Small intestine (tissue), 7 donors: ENCODE measurements around the gene LAMB3. TPM values are rescaled to one million over a fixed set of nuclear protein-coding genes. Genes with fewer than 3 reads are reported as not detected.
A peak's percentile ranks its signal among the peaks of the same experiment; 100 is the strongest.

Experiments
- DNase-seq, 2 donors: peaks; one replicate each; pipeline versions ENCODE4 v3.0.0 to v3.0.0-alpha.2; 2013
- FAIRE-seq: peaks from 2 replicates; lab custom pipeline; 2012; peaks lifted over from hg19 to GRCh38; lab: Jason Lieb, UNC
- H3K27ac ChIP-seq, 3 donors: one replicate each; pipeline ENCODE4 v1.5.1; 2013; ENCODE audit warnings: low read length in 2 of 3, mild to moderate bottlenecking in 2 of 3, control low read depth in 1 of 3, inconsistent platforms in 1 of 3, low read depth in 1 of 3, moderate library complexity in 1 of 3
- H3K27me3 ChIP-seq, 3 donors: one replicate each; pipeline ENCODE4 v1.6.1; 2013; ENCODE audit warnings: low read length in 3 of 3, inconsistent platforms in 1 of 3; ENCODE audit not compliant: control insufficient read depth in 3 of 3, insufficient read depth in 3 of 3
- H3K36me3 ChIP-seq, 3 donors: one replicate each; pipeline ENCODE4 v1.6.1; 2013; ENCODE audit warnings: low read length in 3 of 3, inconsistent platforms in 1 of 3, low read depth in 1 of 3, mild to moderate bottlenecking in 1 of 3, moderate library complexity in 1 of 3; ENCODE audit not compliant: control insufficient read depth in 3 of 3, insufficient read depth in 2 of 3
- H3K4me1 ChIP-seq, 3 donors: one replicate each; pipeline ENCODE4 v1.6.1; 2013; ENCODE audit warnings: low read length in 2 of 3, inconsistent platforms in 1 of 3, low read depth in 1 of 3, mild to moderate bottlenecking in 1 of 3, moderate library complexity in 1 of 3; ENCODE audit not compliant: control insufficient read depth in 3 of 3, insufficient read depth in 2 of 3
- H3K4me3 ChIP-seq, 3 donors: one replicate each; pipeline ENCODE4 v1.5.1; 2013; ENCODE audit warnings: low read length in 3 of 3, control low read depth in 1 of 3, inconsistent platforms in 1 of 3, low read depth in 1 of 3, mild to moderate bottlenecking in 1 of 3, moderate library complexity in 1 of 3
- H3K9me3 ChIP-seq, 2 donors: one replicate each; pipeline ENCODE4 v1.6.1; 2013; ENCODE audit warnings: low read depth in 1 of 2, low read length in 1 of 2; ENCODE audit not compliant: control insufficient read depth in 2 of 2, insufficient read depth in 1 of 2
- WGBS, 3 donors: extraction: QIAGEN DNeasy Blood & Tissue Kit; methylation state at CpG; one replicate each; pipeline ENCODE4 v1.1.7; 2013; 5-methylcytosine and 5-hydroxymethylcytosine counted together
- polyA plus RNA-seq, 4 donors: library from polyadenylated mRNA; stranded (reverse) in 3 of 4; unstranded in 1 of 4; fragments of 200-250 nt in 3 of 4; fragments of 120-200 nt in 1 of 4; gene quantifications; one replicate each; pipeline versions ENCODE4 v1.2.1 to v1.2.3, GENCODE V29; 2013
- donor health status: healthy with polysubstance abuse.
- donor health status: control.
- donor health status: control.
- donor health status: Bipolar disorder and iron deficiency.
- donor health status: healthy.

LAMB3 gene
- polyA plus RNA-seq, 4 donors, result 33.8 to 218 (median 49.6) TPM

GRCh38 chr1:209641832-209642172, 10.4 kb downstream of the LAMB3 start:
- no peaks in the 10 kb centered on the region for H3K9me3 ChIP-seq
- peak overlapping the region in 2 of 3 donors; percentile 68 to 71 for H3K27ac ChIP-seq
- DNase-seq (peak in 1 of 2 donors; percentile 51), FAIRE-seq (no peak)
- H3K4me1 ChIP-seq, result peaks cover 4 to 44% (median 8%) of the 10 kb centered on the region in 3 donors
- H3K36me3 ChIP-seq, result peaks cover 0 to 53% (median 8%) of the 10 kb centered on the region in 3 donors
- 53 to 78% (median 77%) methylated on average over 5 of the region's 5 CpGs for WGBS, 3 donors
- no peak overlapping the region for H3K4me3 ChIP-seq
- no peaks in the 10 kb centered on the region for H3K27me3 ChIP-seq

DNA sequence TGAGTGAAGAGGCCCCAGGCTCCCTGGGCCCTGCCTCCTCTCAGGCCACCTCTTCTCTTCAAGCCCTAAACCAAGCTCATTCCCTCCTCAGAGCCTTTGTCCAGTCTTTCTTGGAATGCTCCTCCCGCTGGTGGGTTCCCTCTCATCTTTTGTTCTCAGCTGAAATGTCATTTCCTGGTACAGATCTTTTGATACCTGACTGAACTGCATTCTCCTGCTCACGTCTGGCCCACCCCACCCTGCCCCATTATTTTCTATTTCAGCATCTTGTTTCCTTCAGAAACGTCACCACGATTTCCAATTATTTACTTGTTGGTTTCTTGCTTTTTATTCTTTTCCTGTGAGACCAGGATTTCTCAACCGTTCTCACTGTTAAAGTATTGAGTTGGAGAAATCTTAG, 16.4 kb downstream of the LAMB3 start:
- DNase-seq (no peak), FAIRE-seq (no peak)
- 75 to 82% (median 79%) methylated on average over 5 of the region's 5 CpGs for WGBS, 3 donors
- Histone ChIP-seq H3K4me3 (no peak overlapping the region), H3K9me3 (no peaks in the 10 kb centered on the region), H3K4me1 (no peaks in the 10 kb centered on the region), H3K27ac (no peak overlapping the region), H3K27me3 (no peaks in the 10 kb centered on the region), H3K36me3 (peaks cover 3 to 68% (median 7%) of the 10 kb centered on the region in 3 donors)

- DNase-seq (no peak), FAIRE-seq (no peak)
- peaks cover 3 to 74% (median 13%) of the 10 kb centered on the region in 3 donors for H3K36me3 ChIP-seq
- H3K27me3 ChIP-seq, result no peaks in the 10 kb centered on the region
- 86 to 90% (median 86%) methylated on average over 20 of the region's 20 CpGs for WGBS, 3 donors
- H3K4me1 ChIP-seq, result no peaks in the 10 kb centered on the region
- H3K4me3 ChIP-seq, result no peak overlapping the region
- no peaks in the 10 kb centered on the region for H3K9me3 ChIP-seq
- H3K27ac ChIP-seq, result no peak overlapping the region
These were observed 18.1 kb downstream of the LAMB3 start for GRCh38 chr1:209634005-209634737.

DNA sequence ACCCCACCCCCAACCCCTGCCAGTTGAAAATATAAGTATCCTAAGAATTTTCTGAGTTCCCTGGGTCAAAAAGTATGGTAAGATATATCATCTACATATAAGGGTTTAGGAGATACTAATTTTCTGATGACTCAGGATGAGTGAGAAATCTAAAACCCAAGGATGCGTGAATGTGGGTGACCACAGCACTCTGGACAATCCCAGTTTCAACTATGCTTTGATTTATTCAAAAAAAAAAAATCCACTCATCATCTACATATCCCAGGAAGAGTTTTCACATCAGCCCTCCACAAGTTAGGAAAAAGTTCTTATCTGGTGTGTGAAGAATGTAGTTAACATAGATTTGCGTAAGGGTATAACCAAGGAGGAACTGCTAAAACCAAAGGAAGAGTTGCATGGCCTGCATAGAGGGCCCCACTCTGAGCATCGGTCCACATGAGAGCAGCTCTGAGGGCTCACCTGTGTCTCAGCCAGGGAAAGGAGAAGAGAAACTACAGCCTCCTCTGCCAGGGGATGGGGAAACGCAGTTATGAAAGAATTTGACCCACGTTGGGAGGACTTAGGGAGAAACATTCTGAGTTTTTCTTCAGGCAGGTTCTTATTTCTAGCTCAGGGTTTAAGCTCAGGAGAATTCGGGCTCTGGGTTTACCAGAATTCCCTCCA, 18.8 kb downstream of the LAMB3 start:
- 81 to 96% (median 88%) methylated on average over 6 of the region's 6 CpGs for WGBS, 3 donors
- FAIRE-seq (no peak), DNase-seq (no peak)
- Histone ChIP-seq H3K4me3 (no peak overlapping the region), H3K9me3 (no peaks in the 10 kb centered on the region), H3K27ac (no peak overlapping the region), H3K36me3 (peaks cover 3 to 75% (median 13%) of the 10 kb centered on the region in 3 donors), H3K4me1 (no peaks in the 10 kb centered on the region), H3K27me3 (no peaks in the 10 kb centered on the region)

DNA sequence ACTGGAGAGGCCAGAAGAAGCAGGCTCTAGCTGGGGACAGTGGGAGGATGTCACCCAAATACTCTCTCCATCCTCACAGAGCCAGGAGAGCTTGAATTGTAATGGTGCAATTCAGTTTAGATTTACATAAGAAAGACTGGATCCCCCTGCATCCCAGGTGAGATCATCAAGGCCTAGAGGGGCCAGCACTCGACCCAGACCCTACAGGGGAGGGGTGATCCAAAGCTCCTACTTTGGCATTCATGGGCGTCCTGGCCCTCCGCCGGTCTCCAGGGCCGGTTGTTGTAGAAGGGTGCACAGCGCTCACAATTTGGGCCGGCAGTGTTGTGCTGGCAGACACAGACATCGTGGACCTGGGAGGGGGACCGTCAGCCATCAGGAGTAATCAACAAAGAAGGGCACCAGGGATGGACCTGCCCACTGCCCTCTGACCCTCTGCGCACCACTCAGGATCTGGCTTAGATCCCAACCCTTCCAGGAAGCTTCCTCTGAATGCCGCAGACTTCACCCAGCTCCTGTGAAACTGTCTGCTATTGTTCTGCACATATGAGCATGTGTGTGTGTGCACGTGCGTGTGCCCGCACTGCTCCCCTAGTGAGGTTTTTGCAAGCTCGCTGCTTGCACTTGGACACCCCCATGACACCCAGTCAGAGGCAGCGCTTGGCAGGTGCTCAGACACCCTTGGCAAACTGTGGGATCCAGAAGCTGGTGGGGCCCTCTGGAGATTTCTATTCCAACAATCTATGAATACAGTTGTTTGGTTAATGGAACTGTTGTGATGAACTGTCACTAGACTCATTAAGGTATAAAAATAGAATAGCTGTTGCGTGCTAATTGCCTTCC, 21.6 kb downstream of the LAMB3 start:
- Histone ChIP-seq H3K4me3 (no peak overlapping the region), H3K9me3 (no peaks in the 10 kb centered on the region), H3K27ac (no peak overlapping the region), H3K36me3 (peaks cover 3 to 84% (median 18%) of the 10 kb centered on the region in 3 donors), H3K27me3 (no peaks in the 10 kb centered on the region), H3K4me1 (no peaks in the 10 kb centered on the region)
- 34 to 61% (median 47%) methylated on average over 17 of the region's 17 CpGs for WGBS, 3 donors
- FAIRE-seq (no peak), DNase-seq (peak in 1 of 2 donors; percentile 47)

GRCh38 chr1:209629621-209630382, 22.4 kb downstream of the LAMB3 start:
- Histone ChIP-seq H3K4me1 (no peaks in the 10 kb centered on the region), H3K27ac (no peak overlapping the region), H3K4me3 (no peak overlapping the region), H3K27me3 (no peaks in the 10 kb centered on the region), H3K36me3 (peaks cover 3 to 85% (median 21%) of the 10 kb centered on the region in 3 donors), H3K9me3 (no peaks in the 10 kb centered on the region)
- 95 to 97% (median 95%) methylated on average over 11 of the region's 11 CpGs for WGBS, 3 donors
- no peak for DNase-seq
- no peak for FAIRE-seq

DNA sequence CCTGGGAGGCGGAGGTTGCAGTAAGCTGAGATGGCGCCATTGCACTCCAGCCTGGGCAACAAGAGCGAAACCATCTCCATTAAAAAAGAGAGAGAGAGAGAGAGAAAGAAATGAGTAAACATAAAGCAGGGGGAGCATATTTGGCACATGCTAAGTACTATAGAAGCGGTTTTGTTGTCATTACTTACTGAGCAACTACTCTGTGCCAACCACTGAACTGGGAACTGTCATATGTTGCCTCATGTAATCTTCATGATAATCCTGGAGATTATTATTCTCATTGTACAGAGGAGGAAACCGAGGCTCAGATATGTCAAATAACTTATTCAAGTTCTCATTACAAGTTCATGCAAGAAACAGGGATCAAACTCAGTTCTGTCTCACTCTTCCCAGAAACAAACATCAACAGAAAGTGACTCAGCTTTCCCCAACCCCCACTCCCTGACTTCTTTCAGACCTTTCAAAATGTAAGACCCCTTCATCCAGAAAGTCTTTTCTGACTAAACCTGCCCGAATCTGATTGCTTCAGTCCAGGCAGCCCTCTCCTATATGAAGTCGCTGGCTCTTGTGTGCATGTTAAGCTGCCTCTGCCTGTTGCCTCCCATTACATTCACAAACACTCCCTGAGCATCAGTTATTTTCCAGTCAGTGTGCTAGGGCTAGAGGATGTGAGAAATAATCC, 23.5 kb downstream of the LAMB3 start:
- Histone ChIP-seq H3K9me3 (no peaks in the 10 kb centered on the region), H3K4me1 (no peaks in the 10 kb centered on the region), H3K27me3 (no peaks in the 10 kb centered on the region), H3K36me3 (peaks cover 0 to 85% (median 21%) of the 10 kb centered on the region in 3 donors), H3K4me3 (no peak overlapping the region), H3K27ac (no peak overlapping the region)
- FAIRE-seq (no peak), DNase-seq (no peak)
- 75 to 87% (median 84%) methylated on average over 7 of the region's 7 CpGs for WGBS, 3 donors
